K562 (cell line): ENCODE data around the gene TM7SF2.
"Not testable (repeated sequence)": the region's sequence is repeated elsewhere in the genome, so short reads cannot be mapped to it uniquely, and the experiment has no call there.

ENCODE experiments used
- SAFB2 ChIP-seq: fragments of 200-400 bp; formaldehyde crosslinking; IDR thresholded peaks from 2 replicates; pipeline ENCODE4 v1.6.1; 2018; ENCODE audit warnings: borderline replicate concordance, low read length, low read depth, moderate library complexity; ENCODE audit not compliant: severe bottlenecking
- STAT6 ChIP-seq: sonication (generic); formaldehyde crosslinking; IDR thresholded peaks from 2 replicates; pipeline ENCODE4 v1.8.1; 2023; ENCODE audit warnings: mild to moderate bottlenecking, missing genetic modification reagents
- USF2 ChIP-seq: sonication (generic); formaldehyde crosslinking; IDR thresholded peaks from 2 replicates; pipeline ENCODE4 v1.5.0; 2020; ENCODE audit warnings: missing genetic modification reagents

- not testable (repeated sequence) for TF ChIP-seq SAFB2; STAT6 (CRISPR knock-in tag); USF2 (CRISPR knock-in tag)
Observed at GRCh38 chr11:65150131-65150508, 38.4 kb downstream of the TM7SF2 start.
